ENCODE data around the gene NCKAP5. TPM values are rescaled to one million over a fixed set of nuclear protein-coding genes. Genes with fewer than 3 reads are reported as not detected.

The NCKAP5 gene
- total RNA-seq, 4 donors from 2014 or later, result 0.37 to 1.3 (median 0.83) TPM

- TF ChIP-seq, protein P1, sequence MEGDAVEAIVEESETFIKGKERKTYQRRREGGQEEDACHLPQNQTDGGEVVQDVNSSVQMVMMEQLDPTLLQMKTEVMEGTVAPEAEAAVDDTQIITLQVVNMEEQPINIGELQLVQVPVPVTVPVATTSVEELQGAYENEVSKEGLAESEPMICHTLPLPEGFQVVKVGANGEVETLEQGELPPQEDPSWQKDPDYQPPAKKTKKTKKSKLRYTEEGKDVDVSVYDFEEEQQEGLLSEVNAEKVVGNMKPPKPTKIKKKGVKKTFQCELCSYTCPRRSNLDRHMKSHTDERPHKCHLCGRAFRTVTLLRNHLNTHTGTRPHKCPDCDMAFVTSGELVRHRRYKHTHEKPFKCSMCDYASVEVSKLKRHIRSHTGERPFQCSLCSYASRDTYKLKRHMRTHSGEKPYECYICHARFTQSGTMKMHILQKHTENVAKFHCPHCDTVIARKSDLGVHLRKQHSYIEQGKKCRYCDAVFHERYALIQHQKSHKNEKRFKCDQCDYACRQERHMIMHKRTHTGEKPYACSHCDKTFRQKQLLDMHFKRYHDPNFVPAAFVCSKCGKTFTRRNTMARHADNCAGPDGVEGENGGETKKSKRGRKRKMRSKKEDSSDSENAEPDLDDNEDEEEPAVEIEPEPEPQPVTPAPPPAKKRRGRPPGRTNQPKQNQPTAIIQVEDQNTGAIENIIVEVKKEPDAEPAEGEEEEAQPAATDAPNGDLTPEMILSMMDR (IDR thresholded peaks at IDR 0.05), result no peak
- ATAC-seq (ENCODE audit: low FRiP score), result no peak
These were observed 427.6 kb downstream of the NCKAP5 start for GRCh38 chr2:133140620-133141019.

DNA sequence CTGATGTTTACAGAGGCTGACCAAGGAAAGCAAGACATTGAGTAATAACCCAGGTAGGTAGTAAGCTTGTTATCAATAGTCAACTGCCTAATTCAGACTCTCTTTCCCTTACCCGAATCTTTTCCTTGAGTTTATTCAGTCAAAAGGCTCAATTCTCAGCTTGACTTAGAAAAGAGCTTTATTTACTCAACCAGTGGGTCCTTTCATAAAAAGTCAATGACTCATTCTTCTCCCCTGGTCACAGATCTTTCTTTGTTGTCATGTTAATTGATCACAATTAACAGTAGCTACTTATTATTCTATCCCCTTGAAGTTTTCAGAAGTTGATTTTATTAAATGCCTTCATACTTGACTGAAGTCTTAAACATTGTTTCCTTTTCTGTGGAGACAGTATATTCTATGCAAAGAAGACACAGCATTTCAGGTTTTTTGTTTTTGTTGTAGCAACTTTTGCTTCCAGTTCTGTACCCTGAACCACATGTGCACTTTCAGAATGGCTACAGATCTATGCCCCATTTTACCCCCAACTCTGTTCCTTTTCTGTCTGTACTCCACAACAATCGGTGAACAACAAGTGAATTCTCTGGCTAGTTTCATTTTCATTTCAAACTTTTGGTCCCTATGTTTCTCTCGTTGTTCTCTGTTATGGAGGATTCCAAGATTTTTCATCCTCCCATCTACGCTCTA, 428.3 kb downstream of the NCKAP5 start:
- TF ChIP-seq, protein P1 (IDR thresholded peaks at IDR 0.05), result no peak
- DNase-seq (ENCODE audit: low spot score) (no peak), ATAC-seq (ENCODE audit: low FRiP score) (no peak)

More at GRCh38 chr2:133140620-133141019, 427.6 kb downstream of the NCKAP5 start:
- DNase-seq (ENCODE audit: low spot score), result no peak

GRCh38 chr2:133138693-133139092, 429.6 kb downstream of the NCKAP5 start:
- ATAC-seq (ENCODE audit: low FRiP score) (no peak), DNase-seq (ENCODE audit: low spot score) (no peak)
- TF ChIP-seq, protein P1 (IDR thresholded peaks at IDR 0.05), result no peak

- ATAC-seq (ENCODE audit: low FRiP score), result no peak
- TF ChIP-seq, protein P1 (IDR thresholded peaks at IDR 0.05), result no peak
- no peak for DNase-seq (ENCODE audit: low spot score)
These were observed 433.1 kb downstream of the NCKAP5 start for GRCh38 chr2:133135035-133135654.

DNA sequence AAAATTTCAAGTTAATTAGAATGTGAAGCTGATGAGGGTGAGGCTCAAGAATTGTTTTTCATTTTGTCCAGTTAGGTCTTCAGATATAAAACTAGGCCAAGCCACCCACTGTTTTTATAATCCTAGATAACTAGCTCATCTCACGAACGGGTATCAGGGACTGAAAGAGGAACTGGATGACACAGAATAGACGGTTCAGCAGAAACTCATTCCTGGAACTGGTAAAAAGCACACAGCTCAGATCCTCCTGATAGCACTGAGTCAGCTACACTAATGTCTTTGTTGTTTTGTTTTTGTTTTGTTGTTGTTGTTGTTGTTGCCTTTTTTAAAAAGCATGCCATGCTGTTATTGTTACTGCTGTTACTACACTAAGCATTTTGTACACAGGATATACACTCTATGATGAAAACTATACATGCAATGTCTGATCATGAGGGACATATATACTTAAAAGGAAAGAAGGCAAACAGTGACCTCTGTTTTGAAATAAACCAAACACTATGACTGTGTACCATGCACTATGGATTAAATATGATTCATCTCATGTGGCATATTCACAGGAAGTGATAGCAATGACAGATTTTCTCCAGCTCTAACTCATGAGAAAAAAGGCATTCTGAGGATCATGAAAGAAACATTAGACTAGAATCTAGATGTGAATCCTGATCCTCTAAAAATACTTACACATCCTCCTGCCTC, 437.6 kb downstream of the NCKAP5 start:
- no peak for ATAC-seq (ENCODE audit: low FRiP score)
- no peak for DNase-seq (ENCODE audit: low spot score)
- TF ChIP-seq, protein P1 (IDR thresholded peaks at IDR 0.05), result no peak

- DNase-seq (ENCODE audit: low spot score) (no peak), ATAC-seq (ENCODE audit: low FRiP score) (no peak)
- TF ChIP-seq, protein P1 (IDR thresholded peaks at IDR 0.05), result no peak
These were observed 443.8 kb downstream of the NCKAP5 start for GRCh38 chr2:133124446-133124845.
